HTERT RPE-1 (cell line): ENCODE measurements around the gene CEMIP.
"Not testable (repeated sequence)": the region's sequence is repeated elsewhere in the genome, so short reads cannot be mapped to it uniquely, and the experiment has no call there.

Experiments used
- in situ Hi-C: fragments of 300-500 bp; cut with MboI; formaldehyde crosslinking; loops from 4 replicates; pipeline ENCODE4 v1.14.3; 2020; ENCODE audit warnings: low sequenced_read_pairs

The CEMIP gene

DNA sequence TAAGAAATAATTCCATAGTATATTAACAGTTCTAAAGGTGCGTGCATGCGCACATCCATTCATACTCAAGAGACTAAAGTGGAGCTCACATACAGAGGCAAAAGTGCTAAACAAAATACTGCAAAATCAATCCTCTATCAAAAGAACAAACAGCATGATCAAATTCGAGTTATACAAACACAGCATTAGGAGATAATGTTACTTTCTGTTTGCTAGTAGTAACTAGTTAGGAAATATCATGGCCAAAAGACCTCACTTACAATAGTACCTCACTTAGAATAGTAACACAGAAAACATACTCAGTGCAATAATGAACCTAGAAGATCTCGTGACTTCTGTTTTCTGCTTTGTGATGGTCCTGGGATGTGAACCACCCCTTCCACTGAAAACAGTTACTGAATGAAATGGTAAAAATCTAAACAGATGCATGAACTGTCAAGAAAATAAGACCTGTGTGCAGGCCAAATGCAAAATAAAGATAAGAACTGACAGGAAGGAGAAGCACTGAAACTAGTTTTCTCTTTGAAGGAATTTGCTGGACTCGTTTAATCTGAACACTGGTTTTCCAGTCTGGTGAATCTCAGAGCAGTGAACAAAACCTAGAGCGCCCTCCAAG, 20.9 kb upstream of the CEMIP start:
- in situ Hi-C loops, result no loop called here

- in situ Hi-C loops, result no loop called here
These were observed 18.2 kb upstream of the CEMIP start for GRCh38 chr15:80760960-80761359.

- in situ Hi-C loops, result no loop called here
These were observed 17.4 kb upstream of the CEMIP start for GRCh38 chr15:80761754-80762153.

DNA sequence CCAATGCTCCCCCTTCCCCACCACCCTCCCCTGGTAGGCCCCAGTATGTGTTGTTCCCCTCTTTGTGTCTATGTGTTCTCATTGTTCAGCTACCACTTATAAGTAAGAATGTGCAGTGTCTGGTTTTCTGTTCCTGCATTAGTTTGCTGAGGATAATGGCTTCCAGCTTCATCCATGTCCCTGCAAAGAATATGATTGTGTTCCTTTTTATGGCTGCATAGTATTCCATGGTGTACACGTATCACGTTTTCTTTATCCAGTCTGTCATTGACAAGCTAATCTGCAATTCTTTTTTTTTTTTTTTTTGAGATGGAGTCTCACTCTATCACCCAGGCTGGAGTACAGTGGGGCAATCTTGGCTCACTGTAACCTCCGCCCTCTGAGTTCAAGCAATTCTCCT, 15.9 kb upstream of the CEMIP start:
- in situ Hi-C loops, result not testable (repeated sequence)

GRCh38 chr15:80764535-80764934, 14.6 kb upstream of the CEMIP start:
- in situ Hi-C loops, result no loop called here

GRCh38 chr15:80766275-80766674, 12.9 kb upstream of the CEMIP start:
- in situ Hi-C loops, result no loop called here

GRCh38 chr15:80768158-80768557, 11.0 kb upstream of the CEMIP start:
- in situ Hi-C loops, result no loop called here

DNA sequence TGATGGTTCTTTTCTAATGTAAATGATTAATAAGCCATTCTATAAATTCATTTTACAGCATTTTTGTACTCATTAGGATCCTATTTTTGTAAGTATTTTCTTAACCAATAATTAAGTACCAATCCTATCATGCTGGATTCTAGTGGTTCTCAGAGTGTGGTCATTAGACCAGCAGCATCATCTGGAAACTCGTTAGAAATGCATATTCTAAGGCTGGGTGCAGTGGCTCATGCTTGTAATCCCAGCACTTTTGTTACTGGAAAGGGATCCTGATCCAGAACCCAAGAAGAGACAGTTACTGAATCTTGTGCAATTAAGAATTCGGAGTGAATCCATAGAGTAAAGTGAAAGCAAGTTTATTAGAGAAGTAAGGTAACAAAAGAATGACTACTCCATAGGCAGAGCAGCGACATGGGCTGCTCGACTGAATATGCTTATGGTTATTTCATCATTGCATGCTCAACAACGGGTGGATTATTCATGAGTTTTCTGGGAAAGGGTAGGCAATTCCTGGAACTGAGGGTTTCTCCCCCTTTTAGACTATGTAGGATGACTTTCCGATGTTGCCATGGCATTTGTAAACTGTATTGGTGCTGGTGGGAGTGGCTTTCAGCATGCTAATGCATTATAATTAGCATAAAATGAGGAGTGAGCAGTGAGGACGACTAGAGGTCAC, 9.9 kb upstream of the CEMIP start:
- in situ Hi-C loops, result no loop called here

DNA sequence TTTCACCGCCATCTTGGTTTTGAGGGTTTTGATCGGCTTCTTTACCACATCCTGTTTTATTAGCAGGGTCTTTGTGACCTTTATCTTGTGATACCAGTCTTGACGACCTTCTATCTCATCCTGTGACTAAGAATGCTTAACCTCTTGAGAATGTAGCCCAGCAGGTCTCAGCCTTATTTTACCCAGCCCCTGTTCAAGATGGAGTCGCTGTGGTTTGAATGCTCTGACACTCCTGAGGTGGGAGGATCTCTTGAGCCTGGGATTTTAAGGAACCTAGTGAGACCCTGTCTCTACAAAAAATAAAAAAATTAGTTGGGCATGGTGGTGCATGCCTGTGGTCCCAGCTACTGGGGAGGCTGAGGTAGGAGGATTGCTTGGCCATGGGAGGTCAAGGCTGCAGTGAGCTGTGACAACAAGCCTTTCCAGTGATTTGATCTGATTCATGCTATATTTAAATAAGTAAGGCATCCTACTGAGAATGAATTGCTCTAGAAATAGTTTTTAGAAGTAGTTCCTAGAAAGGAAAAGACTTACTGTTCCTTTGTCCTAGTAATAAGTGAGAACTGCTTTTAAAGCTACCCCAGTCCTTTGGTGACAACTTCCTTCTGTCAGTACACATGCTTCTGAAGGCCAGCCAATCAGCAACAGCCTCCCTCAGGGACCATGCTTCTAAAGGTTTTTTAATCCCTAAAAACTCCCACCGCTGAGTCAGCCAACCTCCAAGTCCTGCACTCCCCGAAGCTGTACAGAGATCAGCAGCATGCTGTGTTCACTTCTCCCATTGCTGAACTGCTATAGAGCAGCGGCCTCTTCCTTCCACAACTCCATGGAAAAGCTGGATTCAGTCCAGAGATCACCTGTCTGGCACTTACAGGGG, 9.1 kb upstream of the CEMIP start:
- in situ Hi-C loops, result no loop called here

- in situ Hi-C loops, result no loop called here
These were observed 6.0 kb upstream of the CEMIP start for GRCh38 chr15:80773122-80773551.

GRCh38 chr15:80773792-80774352, 5.3 kb upstream of the CEMIP start:
- in situ Hi-C loops, result no loop called here

DNA sequence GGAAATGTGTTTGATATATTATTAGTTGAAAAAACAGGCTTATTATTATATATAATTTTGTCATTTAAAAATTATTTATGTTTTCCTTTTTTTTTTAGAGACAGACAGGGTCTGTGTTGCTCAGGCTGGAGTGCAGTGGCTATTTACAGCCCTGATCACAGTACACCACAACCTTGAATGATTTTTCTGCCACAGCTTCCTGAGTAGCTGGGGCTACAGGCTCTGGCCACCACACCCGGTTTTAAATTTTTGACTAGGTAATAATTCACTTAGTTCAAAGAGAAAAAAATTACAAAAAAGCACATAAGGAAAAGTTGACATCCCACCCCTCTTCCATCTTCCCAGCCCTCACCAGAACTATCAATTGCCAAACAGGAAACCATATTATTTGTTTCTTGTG, 4.7 kb upstream of the CEMIP start:
- in situ Hi-C loops, result no loop called here

- in situ Hi-C loops, result no loop called here
These were observed 3.8 kb upstream of the CEMIP start for GRCh38 chr15:80775338-80775737.

GRCh38 chr15:80776420-80777045, 2.6 kb upstream of the CEMIP start:
- in situ Hi-C loops, result no loop called here

- in situ Hi-C loops, result no loop called here
These were observed 2.0 kb upstream of the CEMIP start for GRCh38 chr15:80777137-80777536.

DNA sequence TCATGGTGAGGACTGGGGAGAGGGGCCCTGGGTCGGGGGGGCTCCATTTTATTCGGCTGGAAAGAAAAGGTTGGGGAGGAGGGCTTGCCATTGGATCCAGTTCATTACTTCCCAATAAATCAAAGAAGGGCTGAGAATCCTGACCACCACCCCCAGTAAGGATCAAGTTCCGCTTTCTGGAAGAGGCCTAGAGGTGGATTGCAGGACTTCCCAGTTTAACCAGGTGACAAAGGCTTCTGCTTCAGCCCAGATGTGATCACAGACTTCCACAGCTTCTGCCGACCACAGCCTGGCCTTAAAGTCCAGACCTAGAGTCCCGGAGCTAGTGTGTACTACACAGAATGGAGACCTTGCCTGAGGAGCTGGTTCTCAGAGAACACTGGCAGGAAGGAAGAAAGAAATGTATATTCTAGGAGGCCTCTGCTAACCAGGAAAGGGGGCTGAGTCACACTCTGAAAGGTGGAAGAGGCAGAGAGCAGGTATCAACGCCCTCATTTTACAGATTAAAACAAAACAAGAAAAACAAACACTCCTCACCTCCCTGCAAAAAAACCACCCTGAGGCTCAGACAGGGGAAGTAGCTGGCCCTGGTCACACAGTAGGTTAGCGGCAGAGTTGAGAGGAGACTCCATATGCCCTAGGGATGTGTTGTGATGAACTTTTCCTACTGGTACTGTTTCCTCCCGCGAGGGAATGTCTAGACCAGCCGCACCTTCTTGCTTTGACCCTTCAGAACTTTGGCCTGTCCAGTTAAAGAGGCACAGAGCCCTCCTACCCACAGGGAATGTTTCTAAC, 1.1 kb upstream of the CEMIP start:
- in situ Hi-C loops, result no loop called here

DNA sequence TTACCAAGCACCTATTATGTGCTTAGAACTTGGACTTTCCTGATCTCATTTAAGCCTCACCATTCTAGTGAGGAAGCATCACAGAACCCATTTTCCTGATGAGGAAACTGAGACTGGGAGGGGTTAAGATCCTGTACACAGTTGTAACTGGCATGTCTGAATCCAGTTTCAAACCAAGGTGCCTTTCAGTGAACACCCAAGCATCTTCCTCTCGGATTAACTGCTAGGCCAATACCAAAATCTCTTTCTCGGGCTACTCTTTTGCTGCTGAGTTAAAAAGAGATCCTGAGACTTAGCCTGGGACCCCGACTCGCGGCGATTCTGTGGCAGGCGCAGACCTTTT, 578 bp upstream of the CEMIP start:
- in situ Hi-C loops, result no loop called here

DNA sequence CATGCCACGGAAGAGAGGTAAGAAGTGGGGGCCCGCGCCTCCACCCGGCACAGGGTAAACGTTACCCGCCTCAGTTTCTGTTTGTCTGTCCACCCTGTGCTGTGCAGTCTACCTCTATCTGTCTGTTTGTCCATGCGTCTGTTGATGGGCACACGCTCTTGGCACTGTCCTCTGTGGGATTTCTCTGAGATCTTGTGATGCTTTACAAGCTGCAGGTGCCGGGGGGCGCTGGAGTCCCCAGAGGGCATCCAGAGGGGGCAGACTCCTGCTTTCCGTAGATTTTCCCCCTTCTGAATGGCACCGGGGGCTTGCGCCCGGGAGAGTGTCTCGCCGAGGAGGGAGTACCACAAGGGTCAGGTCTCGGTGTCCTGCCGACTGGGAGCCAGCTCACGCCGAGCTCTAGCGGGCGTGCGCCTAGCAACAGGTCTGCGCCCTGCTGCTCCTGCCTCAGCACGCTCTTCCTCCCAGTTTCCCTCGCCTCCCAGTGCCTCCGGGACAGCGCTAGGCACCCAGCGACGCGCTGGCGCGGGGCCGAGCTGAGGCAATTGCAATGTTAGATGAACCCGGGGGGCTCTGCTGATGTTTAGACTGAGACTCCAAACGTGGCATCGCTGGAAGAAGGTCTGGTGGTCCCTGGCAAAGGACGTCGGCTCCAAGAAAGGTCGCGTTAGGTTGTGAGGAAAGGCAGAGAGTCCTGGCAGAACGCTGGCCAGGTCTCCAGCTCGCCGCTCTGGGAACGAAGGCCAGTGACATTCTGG, 667 bp downstream of the CEMIP start:
- in situ Hi-C loops, result no loop called here

DNA sequence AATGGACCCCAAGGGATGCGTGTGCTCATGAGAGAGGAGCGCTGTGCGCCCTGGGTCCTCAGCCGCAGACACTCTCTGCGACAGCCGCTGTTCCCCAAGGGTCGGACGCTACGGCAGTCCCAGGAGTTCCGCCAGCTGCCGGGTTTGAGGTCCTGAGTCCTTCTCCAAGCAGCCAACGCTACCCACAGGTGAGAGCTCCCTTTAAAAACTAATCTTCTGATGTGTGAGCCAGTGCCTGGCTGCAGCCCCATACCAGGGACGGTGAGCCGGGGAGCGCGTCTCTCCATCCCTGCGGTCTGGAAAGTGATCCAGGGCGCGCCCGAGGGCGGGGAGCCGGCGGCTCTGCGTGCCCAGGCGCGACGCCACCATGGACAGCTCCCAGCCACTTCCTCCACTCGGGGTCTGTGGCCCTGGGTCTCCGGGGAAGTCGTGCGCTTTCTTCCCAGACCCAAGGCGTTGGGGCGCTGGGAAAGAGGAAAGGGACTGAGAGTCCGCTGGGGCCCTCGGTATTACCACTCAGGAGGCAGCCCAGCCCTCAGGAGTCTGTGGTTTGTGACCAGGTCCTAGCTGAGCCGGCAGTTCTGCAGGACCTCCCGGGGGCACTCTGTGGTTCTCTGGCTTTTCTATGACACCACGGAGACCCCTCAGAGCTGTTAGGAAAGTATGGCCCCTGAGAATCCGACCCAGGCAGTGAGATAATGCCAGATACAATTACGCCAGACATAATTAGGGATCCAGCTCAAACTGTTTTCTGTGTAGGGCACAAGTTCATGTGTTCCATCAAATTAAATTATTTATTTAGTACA, 1.4 kb downstream of the CEMIP start:
- in situ Hi-C loops, result no loop called here
